SW480 (cell line): ENCODE measurements around the gene LRRC8D.
A peak's percentile ranks its signal among the peaks of the same experiment; 100 is the strongest.

Experiments
- DNase-seq: peaks from one replicate; pipeline ENCODE4 v3.0.0-alpha.2; 2016; ENCODE audit warnings: low spot score

The LRRC8D gene

GRCh38 chr1:89941110-89941766 lies 120.4 kb downstream of the LRRC8D start:
- DNase-seq, result no peak

- no peak for DNase-seq
These were observed 121.2 kb downstream of the LRRC8D start for GRCh38 chr1:89942014-89942413.

- no peak for DNase-seq
These were observed 122.2 kb downstream of the LRRC8D start for GRCh38 chr1:89942825-89943658.

- no peak for DNase-seq
These were observed 123.3 kb downstream of the LRRC8D start for GRCh38 chr1:89943846-89944781.

GRCh38 chr1:89945852-89946476 lies 125.1 kb downstream of the LRRC8D start:
- peak; percentile 23 for DNase-seq

GRCh38 chr1:89946532-89946931 lies 125.7 kb downstream of the LRRC8D start:
- no peak for DNase-seq

GRCh38 chr1:89948722-89949345 lies 128.0 kb downstream of the LRRC8D start:
- DNase-seq, result no peak

GRCh38 chr1:89949991-89950624 lies 129.3 kb downstream of the LRRC8D start:
- DNase-seq, result no peak

- no peak for DNase-seq
These were observed 129.9 kb downstream of the LRRC8D start for GRCh38 chr1:89950703-89951102.

GRCh38 chr1:89951766-89952604 lies 131.2 kb downstream of the LRRC8D start:
- DNase-seq, result no peak

- DNase-seq, result no peak
These were observed 131.8 kb downstream of the LRRC8D start for GRCh38 chr1:89952605-89953130.

- peak; percentile 81 for DNase-seq
These were observed 132.3 kb downstream of the LRRC8D start for GRCh38 chr1:89953131-89953626.

GRCh38 chr1:89953929-89954328 lies 133.1 kb downstream of the LRRC8D start:
- no peak for DNase-seq

- DNase-seq, result no peak
These were observed 133.6 kb downstream of the LRRC8D start for GRCh38 chr1:89954401-89954800.

- DNase-seq, result no peak
These were observed 134.7 kb downstream of the LRRC8D start for GRCh38 chr1:89955311-89956205.

GRCh38 chr1:89957107-89957506 lies 136.3 kb downstream of the LRRC8D start:
- no peak for DNase-seq

GRCh38 chr1:89958851-89959654 lies 138.2 kb downstream of the LRRC8D start:
- no peak for DNase-seq

- no peak for DNase-seq
These were observed 138.9 kb downstream of the LRRC8D start for GRCh38 chr1:89959719-89960118.
